GM04503 (cell line): ENCODE results near the gene RGPD8.
"Not testable (repeated sequence)": the region's sequence is repeated elsewhere in the genome, so short reads cannot be mapped to it uniquely, and the experiment has no call there.

Experiments
- DNase-seq: peaks from one replicate; pipeline ENCODE4 v3.0.0-alpha.2; 2012; ENCODE audit warnings: low read depth

The RGPD8 gene

GRCh38 chr2:112434890-112435715 lies 1.7 kb upstream of the RGPD8 start:
- DNase-seq, result not testable (repeated sequence)

- no peak for DNase-seq
These were observed 686 bp upstream of the RGPD8 start for GRCh38 chr2:112433932-112434730.

- not testable (repeated sequence) for DNase-seq
These were observed 538 bp downstream of the RGPD8 start for GRCh38 chr2:112432735-112433479.

GRCh38 chr2:112432390-112432734 lies 1.1 kb downstream of the RGPD8 start:
- not testable (repeated sequence) for DNase-seq

GRCh38 chr2:112431587-112432295 lies 1.7 kb downstream of the RGPD8 start:
- DNase-seq, result peak; percentile 3

GRCh38 chr2:112424553-112424952 lies 8.9 kb downstream of the RGPD8 start:
- DNase-seq, result not testable (repeated sequence)

GRCh38 chr2:112416860-112417259 lies 16.6 kb downstream of the RGPD8 start:
- not testable (repeated sequence) for DNase-seq

GRCh38 chr2:112360055-112360454 lies 73.4 kb downstream of the RGPD8 start:
- not testable (repeated sequence) for DNase-seq

- DNase-seq, result not testable (repeated sequence)
These were observed 79.1 kb downstream of the RGPD8 start for GRCh38 chr2:112354335-112354734.

- DNase-seq, result not testable (repeated sequence)
These were observed 80.4 kb downstream of the RGPD8 start for GRCh38 chr2:112352809-112353603.

GRCh38 chr2:112352292-112352691 lies 81.2 kb downstream of the RGPD8 start:
- DNase-seq, result not testable (repeated sequence)

GRCh38 chr2:112345030-112346027 lies 88.1 kb downstream of the RGPD8 start:
- DNase-seq, result no peak

GRCh38 chr2:112343827-112344585 lies 89.4 kb downstream of the RGPD8 start:
- peak; percentile 11 for DNase-seq

GRCh38 chr2:112342067-112342550 lies 91.3 kb downstream of the RGPD8 start:
- no peak for DNase-seq

- no peak for DNase-seq
These were observed 92.8 kb downstream of the RGPD8 start for GRCh38 chr2:112340475-112341267.

GRCh38 chr2:112339986-112340385 lies 93.5 kb downstream of the RGPD8 start:
- no peak for DNase-seq

GRCh38 chr2:112335600-112335999 lies 97.8 kb downstream of the RGPD8 start:
- DNase-seq, result no peak
